H9 (cell line): ENCODE measurements around the gene ZNF654. TPM values are rescaled to one million over a fixed set of nuclear protein-coding genes. Genes with fewer than 3 reads are reported as not detected.

Experiments
- DNase-seq: peaks from one replicate; pipeline ENCODE4 v3.0.0-alpha.2; 2017
- H2AFZ ChIP-seq: one replicate; pipeline ENCODE4 v1.6.1; 2013; ENCODE audit warnings: mild to moderate bottlenecking, low read length, control low read depth, moderate library complexity
- H2AK5ac ChIP-seq: 2 replicates; pipeline ENCODE4 v1.6.1; 2013; ENCODE audit warnings: low read length, control low read depth, mixed read lengths; ENCODE audit not compliant: insufficient read length
- H2BK120ac ChIP-seq: one replicate; pipeline ENCODE4 v1.6.1; 2013; ENCODE audit warnings: low read depth, mild to moderate bottlenecking, low read length, control low read depth, inconsistent platforms; ENCODE audit not compliant: poor library complexity, severe bottlenecking
- H2BK12ac ChIP-seq: 2 replicates; pipeline ENCODE4 v1.6.1; 2013; ENCODE audit warnings: low read length, control low read depth, mixed read lengths, low read depth; ENCODE audit not compliant: insufficient read length
- H2BK15ac ChIP-seq: 2 replicates; pipeline ENCODE4 v1.6.1; 2013; ENCODE audit warnings: low read depth, low read length, control low read depth
- H2BK20ac ChIP-seq: one replicate; pipeline ENCODE4 v1.6.1; 2013; ENCODE audit warnings: low read depth, mild to moderate bottlenecking, low read length, control low read depth, inconsistent platforms; ENCODE audit not compliant: poor library complexity, severe bottlenecking
- H2BK5ac ChIP-seq: 2 replicates; pipeline ENCODE4 v1.6.1; 2013; ENCODE audit warnings: low read length, control low read depth, mixed read lengths; ENCODE audit not compliant: insufficient read length
- H3K14ac ChIP-seq: 2 replicates; pipeline ENCODE4 v1.6.1; 2013; ENCODE audit warnings: low read length, control low read depth; ENCODE audit not compliant: insufficient read depth
- H3K18ac ChIP-seq: 2 replicates; pipeline ENCODE4 v1.6.1; 2013; ENCODE audit warnings: low read depth, mild to moderate bottlenecking, mixed read lengths, low read length, control low read depth; ENCODE audit not compliant: insufficient read length
- H3K23ac ChIP-seq: 2 replicates; pipeline ENCODE4 v1.6.1; 2013; ENCODE audit warnings: low read length, control low read depth, mixed read lengths, low read depth; ENCODE audit not compliant: insufficient read length
- H3K23me2 ChIP-seq: 2 replicates; pipeline ENCODE4 v1.6.1; 2013; ENCODE audit warnings: low read depth, mild to moderate bottlenecking, mixed read lengths, low read length, control low read depth; ENCODE audit not compliant: insufficient read length, poor library complexity, severe bottlenecking
- H3K27ac ChIP-seq: 2 replicates; pipeline ENCODE4 v1.5.1; 2013; ENCODE audit warnings: low read length, control low read depth, mixed read lengths, low read depth; ENCODE audit not compliant: insufficient read length
- H3K27me3 ChIP-seq: 2 replicates; pipeline ENCODE4 v1.6.1; 2013; ENCODE audit warnings: low read length, control low read depth, inconsistent platforms; ENCODE audit not compliant: insufficient read depth
- H3K4ac ChIP-seq: 2 replicates; pipeline ENCODE4 v1.6.1; 2013; ENCODE audit warnings: low read depth, mild to moderate bottlenecking, control low read depth, inconsistent platforms, low read length, moderate library complexity
- H3K4me1 ChIP-seq: 2 replicates; pipeline ENCODE4 v1.6.1; 2013; ENCODE audit warnings: low read length, control low read depth, inconsistent platforms; ENCODE audit not compliant: insufficient read depth
- H3K4me2 ChIP-seq: 2 replicates; pipeline ENCODE4 v1.6.1; 2013; ENCODE audit warnings: low read length, control low read depth, mixed read lengths; ENCODE audit not compliant: insufficient read length, insufficient read depth
- H3K56ac ChIP-seq: 2 replicates; pipeline ENCODE4 v1.6.1; 2013; ENCODE audit warnings: low read depth, mild to moderate bottlenecking, mixed read lengths, low read length, control low read depth; ENCODE audit not compliant: insufficient read length
- H3K79me1 ChIP-seq: 2 replicates; pipeline ENCODE4 v1.6.1; 2013; ENCODE audit warnings: low read depth, mild to moderate bottlenecking, moderate library complexity, low read length, control low read depth, inconsistent platforms; ENCODE audit not compliant: insufficient read depth, poor library complexity, severe bottlenecking
- H3K79me2 ChIP-seq: 2 replicates; pipeline ENCODE4 v1.6.1; 2013; ENCODE audit warnings: low read length, control low read depth, inconsistent platforms; ENCODE audit not compliant: insufficient read depth
- H3K9ac ChIP-seq: 2 replicates; pipeline ENCODE4 v1.6.1; 2013; ENCODE audit warnings: low read length, control low read depth, mixed read lengths; ENCODE audit not compliant: insufficient read length; ENCODE audit errors: extremely low read depth
- H3K9me3 ChIP-seq: one replicate; pipeline ENCODE4 v1.6.1; 2013; ENCODE audit warnings: low read depth, low read length, inconsistent platforms; ENCODE audit not compliant: control insufficient read depth
- H3T11ph ChIP-seq: one replicate; pipeline ENCODE4 v1.6.1; 2013; ENCODE audit warnings: mild to moderate bottlenecking, low read length, control low read depth, inconsistent platforms
- H4K20me1 ChIP-seq: one replicate; pipeline ENCODE4 v1.6.1; 2013; ENCODE audit not compliant: control insufficient read depth, insufficient read length, insufficient read depth
- H4K5ac ChIP-seq: 2 replicates; pipeline ENCODE4 v1.6.1; 2013; ENCODE audit warnings: low read depth, mild to moderate bottlenecking, mixed read lengths, low read length, control low read depth; ENCODE audit not compliant: insufficient read length
- H4K8ac ChIP-seq: replicated peaks from 2 replicates; pipeline ENCODE4 v1.6.1; 2013; ENCODE audit warnings: low read length, control low read depth, mixed read lengths, low read depth; ENCODE audit not compliant: insufficient read length
- H4K91ac ChIP-seq: 2 replicates; pipeline ENCODE4 v1.6.1; 2013; ENCODE audit warnings: low read depth, mild to moderate bottlenecking, moderate library complexity, mixed read lengths, low read length, control low read depth; ENCODE audit not compliant: insufficient read length
- H3K27ac Mint-ChIP-seq, 3 experiments: 2 replicates in 2 of 3; 3 replicates in 1 of 3; pipeline ENCODE4 v1.8.0; 2020 to 2021; ENCODE audit warnings: mixed read lengths in 3 of 3, mild to moderate bottlenecking in 1 of 3, moderate library complexity in 1 of 3
- H3K27me3 Mint-ChIP-seq: 2 replicates; pipeline ENCODE4 v1.8.0; 2021; ENCODE audit warnings: low read depth, mild to moderate bottlenecking, moderate library complexity, mixed read lengths
- H3K36me3 Mint-ChIP-seq, 3 experiments: 2 replicates in 2 of 3; 3 replicates in 1 of 3; pipeline ENCODE4 v1.8.0; 2020 to 2021; ENCODE audit warnings: low read depth in 3 of 3, mixed read lengths in 3 of 3; ENCODE audit not compliant: insufficient read depth in 1 of 3
- H3K4me1 Mint-ChIP-seq, 2 experiments: 2 replicates each; pipeline ENCODE4 v1.8.0; 2020; ENCODE audit warnings: mixed read lengths in 2 of 2
- H3K4me3 Mint-ChIP-seq, 2 experiments: 2 replicates in 1 of 2; 3 replicates in 1 of 2; pipeline ENCODE4 v1.8.0; 2020 to 2021; ENCODE audit warnings: mild to moderate bottlenecking in 2 of 2, mixed read lengths in 2 of 2, moderate library complexity in 1 of 2
- H3K9me3 Mint-ChIP-seq, 2 experiments: 2 replicates in 1 of 2; 3 replicates in 1 of 2; pipeline ENCODE4 v1.8.0; 2020; ENCODE audit warnings: mild to moderate bottlenecking in 2 of 2, mixed read lengths in 2 of 2, moderate library complexity in 1 of 2
- CTCF ChIP-seq: fragments of 200-600 bp; sonication (generic); conservative IDR thresholded peaks from 3 replicates; pipeline ENCODE4 v1.8.0; 2021; ENCODE audit warnings: antibody characterized with exemption, mild to moderate bottlenecking
- WGBS: extraction: QIAGEN DNeasy Blood & Tissue Kit; methylation state at CpG from one replicate; pipeline ENCODE4 v1.1.7; 2013; ENCODE audit warnings: missing lambda C conversion rate, low lambda C conversion rate, mixed read lengths; ENCODE audit not compliant: insufficient read length; ENCODE audit errors: extremely low coverage; 5-methylcytosine and 5-hydroxymethylcytosine counted together
- total RNA-seq: library from RNA; stranded (reverse); gene quantifications from 2 replicates; pipeline ENCODE4 v1.2.1, GENCODE V29; 2021

ZNF654 gene
- total RNA-seq, 1 experiment from 2014 or later: 8.7 TPM

DNA sequence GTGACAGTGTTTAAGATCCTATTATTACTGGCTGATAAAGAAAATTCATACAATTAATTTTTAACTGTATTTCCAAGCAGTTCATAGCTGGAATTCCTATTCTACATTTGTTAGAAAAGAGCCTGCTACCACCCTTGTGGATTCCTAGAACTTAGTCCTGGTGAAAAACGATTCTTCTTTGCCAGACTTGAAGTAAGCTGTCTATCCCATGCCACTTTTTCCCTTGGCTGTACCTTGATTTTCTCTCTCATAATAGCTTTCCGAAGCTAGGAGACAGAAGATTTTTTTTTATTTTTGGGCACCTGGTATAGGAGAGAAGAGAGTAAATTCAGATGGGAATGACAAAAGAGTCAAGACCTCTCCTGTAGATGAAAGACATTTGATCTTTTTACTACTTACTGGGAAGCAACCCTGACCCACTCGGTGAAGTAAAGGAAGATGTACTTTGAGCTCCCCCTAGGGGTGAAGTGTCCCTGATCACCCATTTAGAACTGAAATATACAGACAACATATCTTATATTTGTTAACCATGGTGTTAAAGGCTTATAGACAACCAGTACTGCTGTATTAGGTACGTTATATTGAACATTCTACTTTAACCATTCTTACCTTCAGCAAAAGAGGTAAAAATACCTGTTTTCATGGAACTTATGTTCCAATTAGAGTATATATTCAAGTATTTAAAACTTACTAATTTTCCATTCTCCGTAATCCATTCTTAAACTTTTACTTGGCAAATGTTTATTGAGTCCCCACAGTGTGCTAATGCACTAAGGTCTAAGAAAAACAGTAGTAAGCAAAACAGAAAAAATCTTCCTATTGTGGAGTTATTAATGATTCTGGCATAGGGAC is 54.5 kb downstream of the ZNF654 start:
- peaks cover 3% of the 10 kb centered on the region for H3K79me1 ChIP-seq
- no peak overlapping the region for H3K4me3 Mint-ChIP-seq
- H4K5ac ChIP-seq: no peak overlapping the region
- no peak overlapping the region for H4K8ac ChIP-seq
- peaks cover 0 to 4% (median 2%) of the 10 kb centered on the region in 3 experiments; a peak in 2 of 7 replicates for H3K36me3 Mint-ChIP-seq
- no peaks in the 10 kb centered on the region for H3K79me2 ChIP-seq
- no peak overlapping the region for H3K27ac ChIP-seq
- H3K9me3 ChIP-seq: no peaks in the 10 kb centered on the region
- H3K27ac Mint-ChIP-seq: no peak overlapping the region
- no peak overlapping the region for H3K18ac ChIP-seq
- no peak overlapping the region for H2BK15ac ChIP-seq
- H3K56ac ChIP-seq: no peak overlapping the region
- no peak overlapping the region for H3K9ac ChIP-seq
- H3K27me3 Mint-ChIP-seq: no peaks in the 10 kb centered on the region
- peak; percentile 41 for DNase-seq
- H3K27me3 ChIP-seq: no peaks in the 10 kb centered on the region
- no peak overlapping the region for H3K4ac ChIP-seq
- no peak overlapping the region for H2AK5ac ChIP-seq
- no peak overlapping the region for H4K91ac ChIP-seq
- no peak overlapping the region for H2BK20ac ChIP-seq
- H3T11ph ChIP-seq: no peak overlapping the region
- H4K20me1 ChIP-seq: no peaks in the 10 kb centered on the region
- no peaks in the 10 kb centered on the region for H3K23me2 ChIP-seq
- no peak overlapping the region for H2AFZ ChIP-seq
- peaks cover 2% of the 10 kb centered on the region in 2 experiments for H3K4me1 Mint-ChIP-seq
- H2BK5ac ChIP-seq: no peak overlapping the region
- H3K4me2 ChIP-seq: no peak overlapping the region
- peak; percentile 78 for TF ChIP-seq CTCF
- H2BK12ac ChIP-seq: no peak overlapping the region
- no peak overlapping the region for H2BK120ac ChIP-seq
- H3K14ac ChIP-seq: no peak overlapping the region
- WGBS: no CpG with 5 or more reads among the region's 5 CpGs
- H3K4me1 ChIP-seq: no peaks in the 10 kb centered on the region
- no peak overlapping the region for H3K23ac ChIP-seq
- no peaks in the 10 kb centered on the region for H3K9me3 Mint-ChIP-seq
